ENCODE measurements around the gene TRAPPC3.

TRAPPC3 gene

DNA sequence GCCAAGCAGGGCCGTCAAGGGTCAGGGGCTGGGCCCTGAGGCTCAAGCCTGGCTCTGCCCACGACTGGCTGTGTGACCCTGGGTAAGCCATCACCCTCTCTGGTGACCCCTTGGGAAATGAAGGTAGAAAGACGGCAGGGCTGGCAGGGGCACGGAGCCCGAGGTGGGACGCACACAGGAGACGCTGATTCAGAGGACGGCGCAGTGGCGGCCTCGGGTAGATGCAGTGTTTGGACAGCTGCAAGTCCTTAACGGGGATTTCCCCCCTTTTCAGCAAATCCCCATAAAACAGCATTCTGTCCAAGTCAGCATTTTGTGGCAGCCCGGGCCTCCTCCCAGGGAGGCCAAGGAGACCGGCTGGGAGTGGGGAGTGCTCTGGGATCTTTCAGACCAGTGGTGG is 41.0 kb downstream of the TRAPPC3 start:
- no peak overlapping the region for H3K27ac ChIP-seq (replicated peaks)
- H3K27me3 ChIP-seq (ENCODE audit: insufficient read depth, poor library complexity, severe bottlenecking): no peaks in the 10 kb centered on the region
- no peak for TF ChIP-seq POLR2AphosphoS5 (IDR thresholded peaks at IDR 0.05; ENCODE audit: low read depth)
- no peak for TF ChIP-seq GABPA (IDR thresholded peaks at IDR 0.05; ENCODE audit: low read depth)
- no peak for TF ChIP-seq SPI1 (IDR thresholded peaks at IDR 0.05; ENCODE audit: borderline replicate concordance, low read depth)
- H3K4me3 ChIP-seq (replicated peaks; ENCODE audit: insufficient read depth, low read length): no peak overlapping the region
- no peak for DNase-seq (ENCODE audit: low read depth in 1 of 2, low spot score in 1 of 2)

GRCh38 chr1:36107394-36107793 is 41.9 kb downstream of the TRAPPC3 start:
- no peaks in the 10 kb centered on the region for H3K27me3 ChIP-seq (ENCODE audit: insufficient read depth, poor library complexity, severe bottlenecking)
- DNase-seq (ENCODE audit: low read depth in 1 of 2, low spot score in 1 of 2): no peak
- H3K4me3 ChIP-seq (replicated peaks; ENCODE audit: insufficient read depth, low read length): no peak overlapping the region
- H3K27ac ChIP-seq (replicated peaks): no peak overlapping the region
- no peak for TF ChIP-seq SPI1 (IDR thresholded peaks at IDR 0.05; ENCODE audit: borderline replicate concordance, low read depth)
- no peak for TF ChIP-seq GABPA (IDR thresholded peaks at IDR 0.05; ENCODE audit: low read depth)

DNA sequence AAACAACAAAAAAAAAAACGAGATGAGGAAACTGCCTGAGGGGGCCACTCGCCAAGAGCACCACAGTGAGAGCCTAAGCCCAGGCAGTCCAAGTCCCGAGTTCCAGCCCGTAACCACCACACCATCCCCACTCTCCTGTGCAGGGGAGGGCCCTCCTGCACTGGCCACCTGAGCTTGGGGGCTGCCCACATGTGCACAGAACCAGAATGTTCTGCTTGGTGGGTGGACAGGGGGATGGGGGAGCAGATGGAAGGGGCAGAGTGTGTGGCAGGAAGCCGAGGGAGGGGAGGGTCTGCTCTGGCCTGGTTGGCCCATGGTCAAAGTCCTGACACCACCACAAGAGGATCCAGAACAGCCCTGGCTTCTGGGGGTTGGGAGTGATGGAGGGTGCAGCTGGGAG is 43.0 kb downstream of the TRAPPC3 start:
- H3K27me3 ChIP-seq (ENCODE audit: insufficient read depth, poor library complexity, severe bottlenecking): no peaks in the 10 kb centered on the region
- no peak for TF ChIP-seq GABPA (IDR thresholded peaks at IDR 0.05; ENCODE audit: low read depth)
- no peak overlapping the region for H3K4me3 ChIP-seq (replicated peaks; ENCODE audit: insufficient read depth, low read length)
- H3K27ac ChIP-seq (replicated peaks): no peak overlapping the region
- no peak for DNase-seq (ENCODE audit: low read depth in 1 of 2, low spot score in 1 of 2)

DNA sequence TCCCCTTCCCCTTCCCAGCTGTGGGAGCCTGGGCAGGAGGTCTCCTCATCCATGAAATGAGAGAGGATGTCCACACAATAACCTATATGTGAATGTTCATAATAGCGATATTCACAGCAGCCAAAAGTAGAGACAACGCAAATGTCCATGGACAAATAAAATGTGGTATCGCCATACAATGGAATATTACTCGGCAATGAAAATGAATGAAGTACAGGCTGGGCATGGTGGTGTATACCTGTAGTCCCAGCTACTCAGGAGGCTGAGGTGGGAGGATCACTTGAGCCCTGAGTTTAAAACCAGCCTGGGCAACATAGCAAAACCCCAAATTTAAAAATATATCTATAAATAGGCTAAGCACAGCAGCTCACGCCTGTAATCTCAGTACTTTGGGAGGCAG is 47.7 kb downstream of the TRAPPC3 start:
- H3K27me3 ChIP-seq (ENCODE audit: insufficient read depth, poor library complexity, severe bottlenecking): no peaks in the 10 kb centered on the region
- no peak overlapping the region for H3K27ac ChIP-seq (replicated peaks)
- no peak for TF ChIP-seq REST (IDR thresholded peaks at IDR 0.05; ENCODE audit: insufficient replicate concordance, low read depth)
- no peak for TF ChIP-seq CTCF (IDR thresholded peaks at IDR 0.05; ENCODE audit: insufficient read depth, low read length)
- TF ChIP-seq GABPA (IDR thresholded peaks at IDR 0.05; ENCODE audit: low read depth): no peak
- no peak for TF ChIP-seq SPI1 (IDR thresholded peaks at IDR 0.05; ENCODE audit: borderline replicate concordance, low read depth)
- no peak for TF ChIP-seq POLR2AphosphoS5 (IDR thresholded peaks at IDR 0.05; ENCODE audit: low read depth)
- no peak overlapping the region for H3K4me3 ChIP-seq (replicated peaks; ENCODE audit: insufficient read depth, low read length)
- DNase-seq (ENCODE audit: low read depth in 1 of 2, low spot score in 1 of 2): no peak

DNA sequence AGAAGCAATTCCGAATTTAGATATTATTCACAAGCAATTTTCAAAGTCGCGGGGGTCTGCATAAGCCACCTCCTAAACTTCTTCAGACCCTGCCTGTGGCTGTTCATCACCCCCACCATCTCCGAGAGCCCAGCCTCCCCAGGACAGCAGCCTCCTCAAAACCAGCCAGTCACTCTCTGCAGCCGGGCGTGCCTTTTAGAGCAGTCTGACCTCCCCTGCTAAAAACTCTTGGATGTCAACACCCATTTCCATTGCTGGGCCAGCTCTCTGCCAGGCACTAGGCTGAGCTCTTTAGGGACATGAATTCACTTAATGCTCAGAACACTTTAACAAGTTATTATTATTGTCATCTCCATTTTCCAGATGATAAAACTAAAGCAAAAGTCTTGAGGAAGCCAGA is 48.9 kb downstream of the TRAPPC3 start:
- no peak overlapping the region for H3K27ac ChIP-seq (replicated peaks)
- no peak for DNase-seq (ENCODE audit: low read depth in 1 of 2, low spot score in 1 of 2)
- no peak for TF ChIP-seq SPI1 (IDR thresholded peaks at IDR 0.05; ENCODE audit: borderline replicate concordance, low read depth)
- TF ChIP-seq CTCF (IDR thresholded peaks at IDR 0.05; ENCODE audit: insufficient read depth, low read length): no peak
- no peak for TF ChIP-seq POLR2AphosphoS5 (IDR thresholded peaks at IDR 0.05; ENCODE audit: low read depth)
- TF ChIP-seq GABPA (IDR thresholded peaks at IDR 0.05; ENCODE audit: low read depth): no peak
- TF ChIP-seq REST (IDR thresholded peaks at IDR 0.05; ENCODE audit: insufficient replicate concordance, low read depth): no peak
- H3K4me3 ChIP-seq (replicated peaks; ENCODE audit: insufficient read depth, low read length): no peak overlapping the region
- H3K27me3 ChIP-seq (ENCODE audit: insufficient read depth, poor library complexity, severe bottlenecking): no peaks in the 10 kb centered on the region

Data from HL-60 (cell line).